ENCODE data around the gene LCT.
A peak's percentile ranks its signal among the peaks of the same experiment; 100 is the strongest.

Gene LCT

GRCh38 chr2:135768863-135769262, 68.1 kb downstream of the LCT start:
- no peaks in the 10 kb centered on the region for H3K9me3 ChIP-seq (ENCODE audit: control insufficient read depth, insufficient read depth, low read length)
- no peak overlapping the region for H3K9ac ChIP-seq (ENCODE audit: low read depth, low read length)
- no peaks in the 10 kb centered on the region for H3K4me1 ChIP-seq (ENCODE audit: insufficient read depth, low read length)
- peaks cover 16% of the 10 kb centered on the region for H3K36me3 ChIP-seq (ENCODE audit: insufficient read depth, low read length)

GRCh38 chr2:135762530-135762929, 74.5 kb downstream of the LCT start:
- no peak overlapping the region for H3K9ac ChIP-seq (ENCODE audit: low read depth, low read length)
- no peaks in the 10 kb centered on the region for H3K9me3 ChIP-seq (ENCODE audit: control insufficient read depth, insufficient read depth, low read length)
- H3K36me3 ChIP-seq (ENCODE audit: insufficient read depth, low read length) = peaks cover 7% of the 10 kb centered on the region

GRCh38 chr2:135762022-135762421, 75.0 kb downstream of the LCT start:
- no peaks in the 10 kb centered on the region for H3K9me3 ChIP-seq (ENCODE audit: control insufficient read depth, insufficient read depth, low read length)
- peaks cover 7% of the 10 kb centered on the region for H3K36me3 ChIP-seq (ENCODE audit: insufficient read depth, low read length)
- H3K9ac ChIP-seq (ENCODE audit: low read depth, low read length) = no peak overlapping the region
- H3K4me1 ChIP-seq (ENCODE audit: insufficient read depth, low read length) = no peaks in the 10 kb centered on the region

More at GRCh38 chr2:135762530-135762929, 74.5 kb downstream of the LCT start:
- no peaks in the 10 kb centered on the region for H3K4me1 ChIP-seq (ENCODE audit: insufficient read depth, low read length)

- Histone ChIP-seq H3K9me3 (ENCODE audit: control insufficient read depth, insufficient read depth, low read length) (no peaks in the 10 kb centered on the region), H3K4me1 (ENCODE audit: insufficient read depth, low read length) (no peaks in the 10 kb centered on the region), H3K9ac (ENCODE audit: low read depth, low read length) (no peak overlapping the region), H3K36me3 (ENCODE audit: insufficient read depth, low read length) (peaks cover 19% of the 10 kb centered on the region)
These were observed 80.3 kb downstream of the LCT start for GRCh38 chr2:135756692-135757091.

GRCh38 chr2:135755573-135755972, 81.4 kb downstream of the LCT start:
- Histone ChIP-seq H3K4me1 (ENCODE audit: insufficient read depth, low read length) (no peaks in the 10 kb centered on the region), H3K9ac (ENCODE audit: low read depth, low read length) (no peak overlapping the region), H3K36me3 (ENCODE audit: insufficient read depth, low read length) (peaks cover 19% of the 10 kb centered on the region), H3K9me3 (ENCODE audit: control insufficient read depth, insufficient read depth, low read length) (no peaks in the 10 kb centered on the region)

- Histone ChIP-seq H3K9me3 (ENCODE audit: control insufficient read depth, insufficient read depth, low read length) (no peaks in the 10 kb centered on the region), H3K9ac (ENCODE audit: low read depth, low read length) (no peak overlapping the region), H3K4me1 (ENCODE audit: insufficient read depth, low read length) (no peaks in the 10 kb centered on the region), H3K36me3 (ENCODE audit: insufficient read depth, low read length) (peaks cover 8% of the 10 kb centered on the region; the same call in 1 of the 2 replicates)
These were observed 91.4 kb downstream of the LCT start for GRCh38 chr2:135745545-135745944.

GRCh38 chr2:135744760-135745314, 92.1 kb downstream of the LCT start:
- Histone ChIP-seq H3K36me3 (ENCODE audit: insufficient read depth, low read length) (peaks cover 5% of the 10 kb centered on the region; the same call in 1 of the 2 replicates), H3K4me1 (ENCODE audit: insufficient read depth, low read length) (no peaks in the 10 kb centered on the region), H3K9me3 (ENCODE audit: control insufficient read depth, insufficient read depth, low read length) (no peaks in the 10 kb centered on the region), H3K9ac (ENCODE audit: low read depth, low read length) (no peak overlapping the region; the same call in 1 of the 2 replicates)

GRCh38 chr2:135743860-135744259, 93.1 kb downstream of the LCT start:
- Histone ChIP-seq H3K9me3 (ENCODE audit: control insufficient read depth, insufficient read depth, low read length) (no peaks in the 10 kb centered on the region), H3K36me3 (ENCODE audit: insufficient read depth, low read length) (0 out of 2 replicates have a peak, but pooled peaks cover 3% of the 10 kb centered on the region), H3K9ac (ENCODE audit: low read depth, low read length) (peak overlapping the region; percentile 65; the same call in 1 of the 2 replicates), H3K4me1 (ENCODE audit: insufficient read depth, low read length) (no peaks in the 10 kb centered on the region)

- H3K36me3 ChIP-seq (ENCODE audit: insufficient read depth, low read length) = no peaks in the 10 kb centered on the region
- no peaks in the 10 kb centered on the region for H3K4me1 ChIP-seq (ENCODE audit: insufficient read depth, low read length)
- peak overlapping the region; percentile 65 for H3K9ac ChIP-seq (ENCODE audit: low read depth, low read length)
- no peaks in the 10 kb centered on the region for H3K9me3 ChIP-seq (ENCODE audit: control insufficient read depth, insufficient read depth, low read length)
These were observed 94.6 kb downstream of the LCT start for GRCh38 chr2:135742325-135742757.

- Histone ChIP-seq H3K4me1 (ENCODE audit: insufficient read depth, low read length) (no peaks in the 10 kb centered on the region), H3K9ac (ENCODE audit: low read depth, low read length) (peak within 1 kb of the TSS; percentile 65), H3K36me3 (ENCODE audit: insufficient read depth, low read length) (no peaks in the 10 kb centered on the region), H3K9me3 (ENCODE audit: control insufficient read depth, insufficient read depth, low read length) (no peaks in the 10 kb centered on the region)
These were observed 95.3 kb downstream of the LCT start, which contains the start of gene UBXN4 for GRCh38 chr2:135741395-135742324. Gene UBXN4, plus strand, starts transcription at chr2:135741855. Its CDS starts 75 bp downstream, at chr2:135741930.

- H3K4me1 ChIP-seq (ENCODE audit: insufficient read depth, low read length) = no peaks in the 10 kb centered on the region
These were observed 96.0 kb downstream of the LCT start for GRCh38 chr2:135741043-135741394.

GRCh38 chr2:135740206-135740605, 96.8 kb downstream of the LCT start:
- H3K9ac ChIP-seq (ENCODE audit: low read depth, low read length) = no peak overlapping the region
- no peaks in the 10 kb centered on the region for H3K36me3 ChIP-seq (ENCODE audit: insufficient read depth, low read length)
- H3K4me1 ChIP-seq (ENCODE audit: insufficient read depth, low read length) = no peaks in the 10 kb centered on the region
- H3K9me3 ChIP-seq (ENCODE audit: control insufficient read depth, insufficient read depth, low read length) = no peaks in the 10 kb centered on the region

More at GRCh38 chr2:135741043-135741394, 96.0 kb downstream of the LCT start:
- H3K9me3 ChIP-seq (ENCODE audit: control insufficient read depth, insufficient read depth, low read length) = no peaks in the 10 kb centered on the region
- H3K36me3 ChIP-seq (ENCODE audit: insufficient read depth, low read length) = no peaks in the 10 kb centered on the region
- no peak overlapping the region for H3K9ac ChIP-seq (ENCODE audit: low read depth, low read length)

All from ES-I3 (cell line).